Measurements from ENCODE around the gene GPR52. TPM values are rescaled to one million over a fixed set of nuclear protein-coding genes. Genes with fewer than 3 reads are reported as not detected.

The GPR52 gene
- total RNA-seq: 1 to 10 TPM in 1 of 2 donors, under 1 TPM in 1; 0.53 to 1.1 TPM
- not detected for polyA plus RNA-seq (2013, experiment 1 of 2)
- polyA plus RNA-seq (2013, experiment 2 of 2): not detected
- long read RNA-seq, experiment 1: 0 reads
- long read RNA-seq, experiment 2: 0 reads
- long read RNA-seq, experiment 3: 0 reads
- long read RNA-seq, experiment 4: 0 reads

DNA sequence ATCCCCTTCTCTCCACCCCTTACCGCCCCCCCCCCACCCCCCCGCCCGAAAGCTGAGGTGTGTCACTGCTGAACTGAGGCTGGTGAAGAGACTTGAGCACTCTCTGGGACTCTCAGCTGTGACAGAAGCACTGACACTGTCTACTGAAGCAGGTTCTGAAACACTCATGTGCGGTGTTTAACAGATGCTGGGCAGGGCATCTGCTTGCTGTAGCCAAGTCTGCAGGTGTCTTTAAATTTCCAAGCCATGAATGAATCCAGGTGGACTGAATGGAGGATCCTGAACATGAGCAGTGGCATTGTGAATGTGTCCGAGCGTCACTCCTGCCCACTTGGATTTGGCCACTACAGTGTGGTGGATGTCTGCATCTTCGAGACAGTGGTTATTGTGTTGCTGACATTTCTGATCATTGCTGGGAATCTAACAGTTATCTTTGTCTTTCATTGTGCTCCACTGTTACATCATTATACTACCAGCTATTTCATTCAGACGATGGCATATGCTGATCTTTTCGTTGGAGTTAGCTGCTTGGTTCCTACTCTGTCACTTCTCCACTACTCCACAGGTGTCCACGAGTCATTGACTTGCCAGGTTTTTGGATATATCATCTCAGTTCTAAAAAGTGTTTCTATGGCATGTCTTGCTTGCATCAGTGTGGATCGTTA is at the start of gene GPR52:
Gene GPR52 (plus strand): TSS at position 99 of the 665 bp plus-strand sequence. CDS start 148 bp downstream, at position 247.
- Histone ChIP-seq H3K9me3 (ENCODE audit: control insufficient read depth, low read length) (no peaks in the 10 kb centered on the region), H3K27me3 (ENCODE audit: control insufficient read depth, insufficient read depth, low read length, poor library complexity, severe bottlenecking) (no peaks in the 10 kb centered on the region), H3K4me3 (ENCODE audit: low read length) (no peak within 1 kb of the TSS), H3K27ac (ENCODE audit: low read depth, low read length) (no peak within 1 kb of the TSS), H3K9ac (ENCODE audit: extremely low read depth, low read length, poor library complexity, severe bottlenecking) (no peak within 1 kb of the TSS), H3K4me1 (ENCODE audit: control insufficient read depth, insufficient read depth, low read length) (no peaks in the 10 kb centered on the region), H3K36me3 (ENCODE audit: control insufficient read depth, insufficient read depth, low read length) (no peaks in the 10 kb centered on the region)
- TF ChIP-seq, protein P1, sequence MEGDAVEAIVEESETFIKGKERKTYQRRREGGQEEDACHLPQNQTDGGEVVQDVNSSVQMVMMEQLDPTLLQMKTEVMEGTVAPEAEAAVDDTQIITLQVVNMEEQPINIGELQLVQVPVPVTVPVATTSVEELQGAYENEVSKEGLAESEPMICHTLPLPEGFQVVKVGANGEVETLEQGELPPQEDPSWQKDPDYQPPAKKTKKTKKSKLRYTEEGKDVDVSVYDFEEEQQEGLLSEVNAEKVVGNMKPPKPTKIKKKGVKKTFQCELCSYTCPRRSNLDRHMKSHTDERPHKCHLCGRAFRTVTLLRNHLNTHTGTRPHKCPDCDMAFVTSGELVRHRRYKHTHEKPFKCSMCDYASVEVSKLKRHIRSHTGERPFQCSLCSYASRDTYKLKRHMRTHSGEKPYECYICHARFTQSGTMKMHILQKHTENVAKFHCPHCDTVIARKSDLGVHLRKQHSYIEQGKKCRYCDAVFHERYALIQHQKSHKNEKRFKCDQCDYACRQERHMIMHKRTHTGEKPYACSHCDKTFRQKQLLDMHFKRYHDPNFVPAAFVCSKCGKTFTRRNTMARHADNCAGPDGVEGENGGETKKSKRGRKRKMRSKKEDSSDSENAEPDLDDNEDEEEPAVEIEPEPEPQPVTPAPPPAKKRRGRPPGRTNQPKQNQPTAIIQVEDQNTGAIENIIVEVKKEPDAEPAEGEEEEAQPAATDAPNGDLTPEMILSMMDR (conservative IDR thresholded peaks at IDR 0.05): no peak
- Mint-ChIP-seq H3K27ac (no peak within 1 kb of the TSS), H3K27me3 (ENCODE audit: insufficient read depth) (no peaks in the 10 kb centered on the region), H3K4me1 (peaks cover 3% of the 10 kb centered on the region), H3K9me3 (no peaks in the 10 kb centered on the region), H3K36me3 (ENCODE audit: low read depth) (no peaks in the 10 kb centered on the region), H3K4me3 (no peak within 1 kb of the TSS)
- 88 to 93% methylated on average over 5 to 10 of the region's 11 CpGs for WGBS, 2 experiments (ENCODE audit: insufficient coverage in 1 of 2, insufficient read length in 1 of 2)
- DNase-seq: no peak

DNA sequence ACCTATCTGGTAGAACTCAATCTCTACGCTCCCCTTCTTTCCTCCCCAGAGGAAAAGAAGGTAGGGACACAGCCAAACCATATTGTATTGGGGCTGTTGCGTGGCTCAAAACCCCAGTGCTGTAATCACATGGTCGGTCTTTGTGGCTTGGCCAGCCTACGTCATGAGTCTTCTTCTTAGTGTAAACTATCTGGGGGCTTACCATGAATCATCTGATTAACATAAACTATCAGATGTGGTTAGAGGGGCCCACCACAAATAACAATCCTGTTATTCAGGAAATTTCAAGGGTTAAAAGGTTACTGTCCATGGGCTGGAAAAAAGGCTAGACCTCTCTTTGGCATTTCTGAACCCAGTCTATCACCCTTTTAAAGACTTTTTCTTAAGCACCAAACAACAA is 49.5 kb upstream of the GPR52 start:
- DNase-seq: no peak
- TF ChIP-seq, protein P1 (conservative IDR thresholded peaks at IDR 0.05): no peak
- H3K27ac ChIP-seq (ENCODE audit: low read depth, low read length): no peak overlapping the region
- H3K27me3 Mint-ChIP-seq (ENCODE audit: insufficient read depth): no peaks in the 10 kb centered on the region
- no peaks in the 10 kb centered on the region for H3K9me3 Mint-ChIP-seq
- no peaks in the 10 kb centered on the region for H3K27me3 ChIP-seq (ENCODE audit: control insufficient read depth, insufficient read depth, low read length, poor library complexity, severe bottlenecking)
- H3K4me1 Mint-ChIP-seq: no peaks in the 10 kb centered on the region
- no peaks in the 10 kb centered on the region for H3K9me3 ChIP-seq (ENCODE audit: control insufficient read depth, low read length)
- H3K4me3 Mint-ChIP-seq: no peak overlapping the region
- H3K27ac Mint-ChIP-seq: no peak overlapping the region
- H3K36me3 ChIP-seq (ENCODE audit: control insufficient read depth, insufficient read depth, low read length): no peaks in the 10 kb centered on the region
- 89 to 100% methylated on average over 2 to 4 of the region's 4 CpGs for WGBS, 2 experiments (ENCODE audit: insufficient coverage in 1 of 2, insufficient read length in 1 of 2)
- peaks cover 4% of the 10 kb centered on the region for H3K36me3 Mint-ChIP-seq (ENCODE audit: low read depth)
- no peak overlapping the region for H3K9ac ChIP-seq (ENCODE audit: extremely low read depth, low read length, poor library complexity, severe bottlenecking)
- no peaks in the 10 kb centered on the region for H3K4me1 ChIP-seq (ENCODE audit: control insufficient read depth, insufficient read depth, low read length)
- H3K4me3 ChIP-seq (ENCODE audit: low read length): no peak overlapping the region

DNA sequence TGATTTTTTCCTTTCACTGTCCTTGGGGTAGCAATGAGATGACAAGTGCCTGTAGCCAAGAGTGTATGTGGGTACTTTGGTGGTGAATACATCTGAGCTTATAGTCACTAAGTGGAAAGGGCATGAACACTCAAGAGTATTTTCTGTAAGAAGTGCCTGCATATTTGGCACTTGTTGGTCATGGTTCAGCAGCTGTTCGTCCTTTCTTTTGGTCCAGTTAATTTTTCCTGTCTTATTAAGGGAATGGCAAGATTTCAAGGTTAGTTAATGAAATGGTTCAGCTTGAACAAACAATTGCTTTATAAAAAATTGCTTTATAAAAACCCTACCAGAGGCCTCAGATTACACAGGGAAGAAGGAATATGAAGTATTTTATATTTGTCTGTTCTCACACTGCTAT is 48.6 kb upstream of the GPR52 start:
- TF ChIP-seq, protein P1 (conservative IDR thresholded peaks at IDR 0.05): no peak
- H3K4me1 Mint-ChIP-seq: no peaks in the 10 kb centered on the region
- H3K9me3 Mint-ChIP-seq: no peaks in the 10 kb centered on the region
- no peak for DNase-seq
- H3K27me3 ChIP-seq (ENCODE audit: control insufficient read depth, insufficient read depth, low read length, poor library complexity, severe bottlenecking): no peaks in the 10 kb centered on the region
- H3K27ac ChIP-seq (ENCODE audit: low read depth, low read length): no peak overlapping the region
- H3K27ac Mint-ChIP-seq: no peak overlapping the region
- H3K36me3 ChIP-seq (ENCODE audit: control insufficient read depth, insufficient read depth, low read length): no peaks in the 10 kb centered on the region
- H3K4me1 ChIP-seq (ENCODE audit: control insufficient read depth, insufficient read depth, low read length): no peaks in the 10 kb centered on the region
- H3K4me3 ChIP-seq (ENCODE audit: low read length): no peak overlapping the region
- no peaks in the 10 kb centered on the region for H3K27me3 Mint-ChIP-seq (ENCODE audit: insufficient read depth)
- WGBS, 2 experiments (ENCODE audit: insufficient coverage in 1 of 2, insufficient read length in 1 of 2): 96 to 100% methylated on average over 1 of the region's 1 CpG
- no peaks in the 10 kb centered on the region for H3K36me3 Mint-ChIP-seq (ENCODE audit: low read depth)
- no peak overlapping the region for H3K9ac ChIP-seq (ENCODE audit: extremely low read depth, low read length, poor library complexity, severe bottlenecking)
- H3K4me3 Mint-ChIP-seq: no peak overlapping the region
- H3K9me3 ChIP-seq (ENCODE audit: control insufficient read depth, low read length): no peaks in the 10 kb centered on the region

All from endodermal cell (in vitro differentiated cells).